Measurements from ENCODE around the gene PPT2. TPM values are rescaled to one million over a fixed set of nuclear protein-coding genes. Genes with fewer than 3 reads are reported as not detected.

The PPT2 gene, protein sequence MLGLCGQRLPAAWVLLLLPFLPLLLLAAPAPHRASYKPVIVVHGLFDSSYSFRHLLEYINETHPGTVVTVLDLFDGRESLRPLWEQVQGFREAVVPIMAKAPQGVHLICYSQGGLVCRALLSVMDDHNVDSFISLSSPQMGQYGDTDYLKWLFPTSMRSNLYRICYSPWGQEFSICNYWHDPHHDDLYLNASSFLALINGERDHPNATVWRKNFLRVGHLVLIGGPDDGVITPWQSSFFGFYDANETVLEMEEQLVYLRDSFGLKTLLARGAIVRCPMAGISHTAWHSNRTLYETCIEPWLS
- 27.3 and 73.0 TPM in 2 replicates for total RNA-seq (2014; rRNA removed; shearing (Covaris generic))

DNA sequence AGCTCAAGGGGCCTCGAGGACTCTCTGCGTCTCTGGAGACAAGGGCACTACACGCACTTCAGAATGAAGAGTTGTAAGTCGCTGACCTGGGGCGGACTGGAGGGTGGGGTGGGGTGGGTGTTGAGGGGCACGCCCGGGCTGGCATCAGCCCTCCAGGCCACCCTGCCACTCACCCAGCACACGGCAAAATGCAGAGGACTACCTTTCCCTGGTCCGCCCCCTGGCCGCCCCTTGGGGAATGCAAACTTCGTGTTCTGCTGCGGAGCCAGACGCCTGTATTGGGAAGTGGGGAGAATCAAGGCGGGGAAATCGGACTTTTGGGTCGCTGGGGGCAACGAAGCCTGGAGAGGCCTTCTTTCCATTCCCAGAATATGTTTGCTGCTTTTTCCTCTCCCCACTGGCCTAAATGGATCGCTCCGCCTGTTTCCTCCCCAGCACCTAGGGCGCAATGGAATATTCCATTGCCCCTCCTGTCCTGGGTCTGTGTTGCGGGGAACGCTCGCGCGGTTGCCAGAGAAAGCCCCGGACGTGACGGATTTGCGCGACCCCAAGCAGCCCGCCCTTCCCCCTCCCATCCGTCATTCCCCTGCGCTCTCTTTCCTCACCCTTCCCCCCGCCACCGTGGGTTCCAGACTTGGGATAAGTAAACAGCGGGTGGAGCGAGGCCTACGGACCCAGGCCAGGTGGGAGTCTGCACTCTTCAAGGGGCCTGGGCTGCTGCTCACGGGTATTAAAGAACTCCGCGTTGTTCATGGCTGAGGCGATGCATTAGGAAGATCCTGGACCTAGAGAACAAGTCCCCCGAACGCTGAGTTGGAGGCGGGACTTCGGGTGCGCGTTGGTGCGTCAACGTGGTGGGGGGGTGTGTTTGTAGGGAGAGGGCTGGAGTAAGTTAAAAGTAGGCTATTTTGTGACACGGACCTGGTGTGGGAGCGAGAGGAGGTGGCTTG, at the start of gene PPT2:
Gene PPT2, plus strand, starts transcription at position 578 of the 950 bp plus-strand sequence. CDS start 454 bp downstream, outside the sequence.

DNA sequence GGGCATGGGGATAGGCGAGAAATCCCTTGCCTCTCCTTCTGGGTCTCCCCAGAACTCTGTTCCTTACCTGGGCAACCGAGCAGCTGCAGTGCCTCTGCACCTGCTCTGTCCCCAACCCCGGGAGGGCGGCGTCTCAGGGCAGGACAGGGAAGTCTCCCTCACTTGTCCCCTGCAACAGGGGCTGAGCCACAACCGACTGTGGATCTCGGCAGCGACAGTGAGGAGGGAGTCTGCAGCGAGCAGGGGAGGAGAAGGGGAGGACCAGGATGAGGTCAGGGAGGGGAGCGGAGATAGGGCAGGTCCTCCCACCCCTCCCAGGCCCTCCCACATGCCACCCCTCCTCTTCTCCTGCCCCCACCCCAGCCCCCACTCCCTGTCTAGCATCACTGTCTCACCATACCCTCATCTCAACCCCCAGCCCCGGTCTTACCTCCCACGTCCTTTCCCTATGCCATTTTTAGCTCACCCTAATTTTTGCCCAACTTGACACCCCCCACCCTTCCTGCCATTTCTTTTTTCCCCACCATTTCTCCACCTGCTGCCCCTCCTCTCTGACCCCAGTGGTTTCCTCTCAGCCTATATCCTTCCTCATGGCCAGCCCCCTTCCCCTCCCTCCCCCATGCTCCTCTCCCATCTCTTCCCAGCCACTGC, 44.7 kb upstream of the PPT2 start, which contains the start of gene TNXB:
Gene TNXB, minus strand, starts transcription at position 225 of the 651 bp plus-strand sequence. CDS start 11,140 bp downstream, outside the sequence.

GRCh38 chr6:32127717-32128592, 26.0 kb upstream of the PPT2 start, which contains the start of gene ATF6B:
TSS of gene ATF6B (minus strand) at chr6:32128246. CDS start at chr6:32128207, 39 bp downstream.

GRCh38 chr6:32151863-32152768, 1.8 kb upstream of the PPT2 start, which contains the start of gene PRRT1:
TSS of gene PRRT1 (minus strand) at chr6:32151939. CDS start at chr6:32151827, 112 bp downstream.

DNA sequence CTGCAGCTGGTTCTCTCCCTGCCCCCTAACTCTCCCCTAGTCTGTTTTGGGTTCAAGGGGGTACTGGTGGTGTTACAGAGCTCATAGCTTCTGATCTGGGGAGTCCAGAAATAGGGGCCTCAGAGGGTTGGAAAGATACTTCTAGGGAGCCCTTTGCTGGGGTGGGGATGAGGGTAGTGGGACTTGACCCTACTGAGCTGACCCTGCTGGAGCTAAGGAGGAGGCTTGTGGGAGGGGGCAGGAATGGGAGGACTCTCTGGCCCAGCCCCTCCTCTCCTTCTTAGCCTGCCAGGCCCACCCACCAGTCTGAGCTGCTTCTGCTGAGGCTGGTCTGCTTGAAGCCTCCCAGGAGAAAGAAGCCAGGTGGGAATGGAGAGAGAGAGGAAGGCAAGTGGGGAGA, 10.4 kb downstream of the PPT2 start, which contains the start of gene EGFL8:
Gene EGFL8, plus strand, starts transcription at position 301 of the 400 bp plus-strand sequence. CDS start 1,571 bp downstream, outside the sequence.

DNA sequence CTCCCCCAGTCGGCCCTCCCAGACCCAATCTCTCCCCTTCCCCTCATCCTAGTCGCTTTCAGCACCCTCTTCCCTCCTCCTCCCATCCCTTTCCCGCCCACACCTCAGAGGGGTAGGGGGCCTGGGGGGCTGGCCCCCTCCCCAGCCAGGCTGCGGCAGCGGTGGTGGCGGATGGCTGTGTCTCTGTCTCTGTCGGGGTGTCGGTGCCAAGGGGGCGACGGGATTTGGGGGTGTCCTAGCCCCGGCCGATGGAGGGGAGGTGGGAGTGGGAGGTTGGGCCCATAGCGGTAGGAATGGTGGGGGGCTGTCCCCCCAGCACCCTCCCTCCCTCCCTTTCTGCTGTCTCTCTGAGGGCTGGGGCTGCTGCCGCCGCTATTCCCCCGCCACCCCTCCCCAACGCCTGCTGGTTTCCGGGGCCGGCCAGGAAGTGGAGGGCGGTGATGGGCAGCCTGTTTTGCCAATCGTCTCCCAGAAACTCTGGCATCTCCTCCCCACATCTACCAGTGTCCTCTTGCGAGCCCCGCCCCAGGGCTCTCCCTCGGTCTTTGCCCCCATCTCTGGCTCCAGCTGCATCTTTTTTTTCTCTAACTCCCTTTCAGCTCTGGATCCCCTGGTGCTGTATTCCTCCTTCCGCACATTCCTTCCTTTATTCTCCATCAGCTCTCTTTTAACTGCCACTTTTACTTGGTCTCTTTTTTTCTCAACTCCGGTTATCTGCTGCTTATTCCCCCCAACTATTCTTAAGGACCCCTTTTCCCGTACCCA, 22.0 kb downstream of the PPT2 start, which contains the start of gene AGPAT1:
Gene AGPAT1, minus strand, starts transcription at position 374 of the 765 bp plus-strand sequence. CDS start 4,588 bp downstream, outside the sequence.

GRCh38 chr6:32177788-32178546, 24.0 kb downstream of the PPT2 start, which contains the start of gene RNF5:
TSS of gene RNF5 (plus strand) at chr6:32178405. CDS start at chr6:32178512, 107 bp downstream.

DNA sequence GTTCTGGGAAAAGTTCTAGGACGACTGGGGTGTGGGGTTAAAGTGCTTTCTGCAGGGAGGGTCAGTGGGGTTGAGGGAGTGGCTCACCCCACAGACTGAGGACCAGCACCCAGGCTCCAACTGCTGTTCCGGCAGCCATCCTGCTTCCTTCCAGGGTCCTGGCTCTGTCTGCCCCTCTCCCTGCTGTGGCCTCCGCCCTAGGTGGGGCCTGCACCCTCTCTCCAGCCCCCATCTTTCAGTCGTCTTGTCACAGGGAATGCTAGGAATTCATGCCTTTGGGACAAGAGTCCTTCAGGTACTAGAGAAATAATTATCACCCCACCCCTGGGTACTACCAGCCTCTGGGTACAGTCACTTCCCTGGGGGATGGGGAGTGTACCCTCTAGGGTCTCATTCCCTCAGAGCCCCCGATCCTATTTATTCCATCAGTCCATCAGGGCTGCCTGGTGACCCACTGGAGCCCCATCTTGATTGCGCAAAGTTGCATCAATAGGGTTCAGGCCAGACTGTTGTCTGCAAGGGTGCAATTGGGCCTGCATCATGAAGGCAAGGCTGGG, 30.2 kb downstream of the PPT2 start, which contains the start of gene AGER:
Gene AGER, minus strand, starts transcription at position 170 of the 557 bp plus-strand sequence. Its CDS starts 31 bp downstream, at position 139.

GRCh38 chr6:32190054-32190851, 36.3 kb downstream of the PPT2 start, which contains the start of gene PBX2:
TSS of gene PBX2 (minus strand) at chr6:32190202. CDS start at chr6:32189915, 287 bp downstream.

DNA sequence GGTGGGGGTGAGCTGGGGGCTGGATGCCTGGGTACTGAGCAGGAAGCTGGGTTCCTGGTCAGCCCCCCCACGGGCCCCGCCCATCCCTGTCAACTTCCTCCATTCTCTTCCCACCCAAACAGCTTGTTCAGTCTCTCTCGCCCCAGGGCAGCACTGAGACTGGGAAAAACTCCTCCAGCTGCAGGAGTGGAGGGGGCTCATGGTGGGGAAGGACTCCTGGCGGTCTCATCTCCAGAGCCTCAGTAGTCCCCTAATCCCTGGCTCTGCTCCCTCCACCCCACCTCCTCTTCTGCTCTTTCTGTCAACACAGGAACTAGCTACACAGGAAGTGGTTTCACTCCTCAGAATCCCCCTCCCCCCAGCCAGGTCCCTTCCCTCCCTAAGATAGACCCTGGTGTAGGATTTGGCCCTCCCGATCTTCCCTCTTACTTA, 38.7 kb downstream of the PPT2 start, which contains the start of gene GPSM3:
Gene GPSM3, minus strand, starts transcription at position 36 of the 432 bp plus-strand sequence. CDS start 130 bp downstream, outside the sequence.

Small RNA genes lying within 50 kb of the gene (small RNA-seq; reads per million reads assigned to genes)
- gene AL662884.1: not detected
- not detected for gene MIR6833

Other genes starting within 250 kb of the PPT2 start
- gene C2, start 226.4 kb upstream of the PPT2 start, total RNA-seq (2014; rRNA removed; shearing (Covaris generic)): 0.15 TPM in 1 of 2 replicates, not detected in the other
- 0.60 and 1.6 TPM in 2 replicates for gene CFB, start 208.0 kb upstream of the PPT2 start, total RNA-seq (2014; rRNA removed; shearing (Covaris generic))
- gene NELFE, start 195.2 kb upstream of the PPT2 start, total RNA-seq (2014; rRNA removed; shearing (Covaris generic)): 134 and 146 TPM in 2 replicates
- 63.1 and 63.8 TPM in 2 replicates for gene SKIC2, start 195.0 kb upstream of the PPT2 start, total RNA-seq (2014; rRNA removed; shearing (Covaris generic))
- 19.4 and 23.9 TPM in 2 replicates for gene DXO, start 182.0 kb upstream of the PPT2 start, total RNA-seq (2014; rRNA removed; shearing (Covaris generic))
- 0.94 and 2.3 TPM in 2 replicates for gene C4A, start 172.1 kb upstream of the PPT2 start, total RNA-seq (2014; rRNA removed; shearing (Covaris generic))
- gene C4B, start 139.3 kb upstream of the PPT2 start, total RNA-seq (2014; rRNA removed; shearing (Covaris generic)): 1.8 and 2.1 TPM in 2 replicates
- gene CYP21A2, start 115.7 kb upstream of the PPT2 start, total RNA-seq (2014; rRNA removed; shearing (Covaris generic)): not detected in 2 replicates
- gene TNXB, start 44.8 kb upstream of the PPT2 start, total RNA-seq (2014; rRNA removed; shearing (Covaris generic)): 1.3 and 2.7 TPM in 2 replicates
- 15.8 and 22.7 TPM in 2 replicates for gene ATF6B, start 25.9 kb upstream of the PPT2 start, total RNA-seq (2014; rRNA removed; shearing (Covaris generic))
- 5.5 and 6.6 TPM in 2 replicates for gene FKBPL, start 23.9 kb upstream of the PPT2 start, total RNA-seq (2014; rRNA removed; shearing (Covaris generic))
- gene PRRT1, start 2.2 kb upstream of the PPT2 start, total RNA-seq (2014; rRNA removed; shearing (Covaris generic)): 0.19 TPM in 1 of 2 replicates, not detected in the other
- 5.5 and 12.9 TPM in 2 replicates for gene EGFL8, start 10.5 kb downstream of the PPT2 start, total RNA-seq (2014; rRNA removed; shearing (Covaris generic))
- 53.5 and 66.1 TPM in 2 replicates for gene AGPAT1, start 21.9 kb downstream of the PPT2 start, total RNA-seq (2014; rRNA removed; shearing (Covaris generic))
- gene RNF5, start 24.3 kb downstream of the PPT2 start, total RNA-seq (2014; rRNA removed; shearing (Covaris generic)): 39.9 and 40.1 TPM in 2 replicates
- 0.64 and 2.6 TPM in 2 replicates for gene AGER, start 30.1 kb downstream of the PPT2 start, total RNA-seq (2014; rRNA removed; shearing (Covaris generic))
- gene PBX2, start 36.1 kb downstream of the PPT2 start, total RNA-seq (2014; rRNA removed; shearing (Covaris generic)): 19.9 and 33.7 TPM in 2 replicates
- 13.7 and 15.4 TPM in 2 replicates for gene GPSM3, start 38.5 kb downstream of the PPT2 start, total RNA-seq (2014; rRNA removed; shearing (Covaris generic))
- 4.6 and 4.7 TPM in 2 replicates for gene NOTCH4, start 69.9 kb downstream of the PPT2 start, total RNA-seq (2014; rRNA removed; shearing (Covaris generic))
- gene TSBP1, start 217.8 kb downstream of the PPT2 start, total RNA-seq (2014; rRNA removed; shearing (Covaris generic)): 0.08 TPM in 1 of 2 replicates, not detected in the other